Loucy (cell line): ENCODE data around the gene NTPCR.

ENCODE experiments used
- CTCF ChIP-seq: fragments of 200-600 bp; sonication (generic); conservative IDR thresholded peaks from 2 replicates; pipeline ENCODE4 v1.5.1; 2014; ENCODE audit warnings: mild to moderate bottlenecking, antibody characterized with exemption, low read length
- EZH2phosphoT487 ChIP-seq: fragments of 200-600 bp; IDR thresholded peaks from 2 replicates; pipeline ENCODE4 v1.6.1; 2018; ENCODE audit warnings: antibody characterized with exemption, mild to moderate bottlenecking, moderate library complexity, borderline replicate concordance

- TF ChIP-seq CTCF (no peak), EZH2phosphoT487 (no peak)
Measured at GRCh38 chr1:232996143-232996542, 45.7 kb downstream of the NTPCR start.
